HG03439 (cell line): Measurements from ENCODE around the gene ATP1A4.

Source experiments
- ATAC-seq: cut with Tn5 transposase; IDR thresholded peaks from one replicate; pipeline ENCODE4 v1.9.1; 2021; ENCODE audit warnings: mild to moderate bottlenecking, moderate library complexity; ENCODE audit not compliant: unreplicated experiment

The ATP1A4 gene

DNA sequence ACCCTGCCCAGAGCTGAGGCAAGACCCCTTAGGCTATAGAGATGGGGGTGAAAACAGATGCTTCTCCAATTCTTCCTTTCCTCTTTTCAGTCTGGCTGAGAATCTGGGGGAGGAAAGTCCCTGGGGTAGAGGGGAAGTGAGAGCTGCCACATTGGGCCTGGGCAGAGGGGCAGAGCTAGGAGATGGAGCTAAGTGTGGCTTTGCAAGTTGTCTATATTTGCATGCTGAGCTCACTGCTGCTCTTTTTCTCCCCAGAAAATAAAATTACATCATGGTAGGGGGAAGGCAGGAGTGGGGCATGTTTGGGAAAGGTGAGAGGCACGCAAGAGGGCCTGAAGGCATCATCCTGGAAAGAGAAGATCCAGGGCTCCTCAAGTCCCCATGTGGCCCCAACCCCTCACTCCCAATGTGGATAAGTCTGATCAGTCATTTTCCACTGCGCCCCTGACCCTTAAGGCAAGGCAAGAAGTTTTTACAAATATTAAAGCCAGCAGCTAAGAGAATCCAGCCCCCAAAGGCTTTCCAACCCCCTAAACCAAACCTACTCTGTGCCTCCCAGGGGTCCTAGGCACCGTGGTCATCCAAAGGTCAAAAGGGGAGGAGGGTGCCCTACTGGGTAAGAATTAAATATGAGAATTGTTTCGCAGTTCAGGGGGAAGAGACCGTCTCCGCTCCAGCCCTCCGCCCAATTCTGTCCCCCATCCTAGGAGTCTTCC is 53.3 kb downstream of the ATP1A4 start:
- ATAC-seq = peak; percentile 53

DNA sequence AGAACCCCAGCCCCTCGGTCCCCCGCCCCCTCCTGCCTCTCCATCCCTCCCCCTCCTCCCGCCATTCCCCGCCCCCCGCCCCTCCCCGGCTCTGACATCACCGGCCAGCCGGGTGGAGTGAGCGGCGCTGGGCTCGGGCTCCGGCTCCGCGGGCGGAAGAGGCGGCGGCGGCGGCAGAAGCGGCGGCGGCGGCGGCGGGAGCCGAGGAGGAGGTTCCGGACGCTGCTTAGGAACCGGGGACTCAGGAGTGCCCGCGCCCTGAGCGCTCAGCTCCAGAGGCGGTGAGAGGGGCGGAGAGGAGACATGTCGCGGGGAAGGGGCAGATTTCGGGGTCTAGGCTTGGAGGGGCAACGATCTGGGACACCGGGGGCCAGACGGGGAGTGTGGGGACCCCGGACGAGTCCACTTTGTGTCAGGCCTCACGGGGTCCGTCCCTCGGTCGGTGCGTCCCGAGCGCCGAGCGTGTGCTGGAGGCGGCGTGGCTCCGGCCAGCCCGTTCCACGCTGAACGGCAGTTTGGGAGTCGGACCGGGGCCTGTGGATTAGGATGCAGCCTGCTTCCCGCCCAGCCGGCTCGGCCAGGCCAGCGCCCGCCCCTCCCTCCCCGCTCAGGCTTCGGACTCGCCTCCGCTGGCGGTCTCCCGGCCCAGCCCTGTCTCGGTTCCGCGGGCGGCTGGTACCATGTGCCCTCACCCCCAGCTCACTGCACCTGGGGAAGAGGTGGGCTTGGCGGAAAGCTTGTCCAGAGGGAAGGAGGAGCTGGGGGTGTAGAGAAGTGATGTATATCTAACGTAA is 54.0 kb downstream of the ATP1A4 start, which contains the start of gene PEA15:
Gene PEA15 (plus strand): TSS at position 143 of the 794 bp plus-strand sequence. CDS start 6,161 bp downstream, outside the sequence.
- ATAC-seq = peak; percentile 52

DNA sequence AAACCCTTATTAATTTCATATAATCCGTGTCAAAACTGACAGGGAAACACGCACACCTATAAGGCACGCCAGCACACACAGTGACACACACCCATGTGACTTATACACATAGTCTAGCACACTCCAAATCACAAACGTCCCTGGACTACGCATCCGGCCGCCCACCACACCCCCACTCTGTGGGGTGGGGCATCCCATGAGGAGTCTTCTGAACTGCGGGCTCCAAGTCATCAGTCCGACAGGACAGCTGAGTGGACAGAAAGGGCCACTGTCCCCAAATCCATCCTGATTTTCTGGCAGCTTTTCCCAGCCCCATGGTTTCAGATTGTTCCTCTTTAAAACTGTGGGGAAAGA is 54.6 kb downstream of the ATP1A4 start:
- peak; percentile 28 for ATAC-seq

DNA sequence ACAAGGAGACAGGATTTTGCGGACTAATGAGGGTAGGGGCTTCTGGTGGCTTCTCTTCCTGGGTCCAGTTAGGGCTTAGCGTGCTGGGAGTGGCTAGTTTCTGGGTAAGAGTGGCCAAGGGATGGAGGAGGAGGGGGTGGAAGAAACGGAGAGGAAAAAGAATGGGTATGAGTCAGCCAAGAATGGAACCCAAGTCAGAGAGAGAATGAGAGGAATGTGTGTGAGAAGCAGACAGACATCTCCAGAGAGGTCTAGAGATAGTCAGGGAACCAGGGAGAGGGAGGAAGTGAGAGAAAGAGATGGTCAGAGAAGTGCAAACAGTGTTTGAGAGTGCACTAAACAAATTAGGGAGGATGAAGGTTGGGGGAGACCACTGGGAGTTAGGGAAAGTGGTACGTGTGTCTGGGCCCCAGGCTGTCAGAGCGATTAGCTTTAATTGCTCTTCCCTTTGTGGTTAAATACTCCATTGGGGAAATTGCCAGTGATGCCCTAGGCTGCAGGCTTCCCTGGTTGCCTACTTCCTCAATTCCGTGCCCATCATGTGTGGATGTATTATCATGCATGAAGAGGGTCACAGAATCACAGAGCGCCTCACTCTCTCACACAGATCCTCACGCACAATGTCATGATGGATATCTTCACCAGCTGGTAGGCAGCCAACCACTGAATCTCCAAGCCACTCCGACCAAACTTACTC is 55.2 kb downstream of the ATP1A4 start:
- ATAC-seq = no peak

DNA sequence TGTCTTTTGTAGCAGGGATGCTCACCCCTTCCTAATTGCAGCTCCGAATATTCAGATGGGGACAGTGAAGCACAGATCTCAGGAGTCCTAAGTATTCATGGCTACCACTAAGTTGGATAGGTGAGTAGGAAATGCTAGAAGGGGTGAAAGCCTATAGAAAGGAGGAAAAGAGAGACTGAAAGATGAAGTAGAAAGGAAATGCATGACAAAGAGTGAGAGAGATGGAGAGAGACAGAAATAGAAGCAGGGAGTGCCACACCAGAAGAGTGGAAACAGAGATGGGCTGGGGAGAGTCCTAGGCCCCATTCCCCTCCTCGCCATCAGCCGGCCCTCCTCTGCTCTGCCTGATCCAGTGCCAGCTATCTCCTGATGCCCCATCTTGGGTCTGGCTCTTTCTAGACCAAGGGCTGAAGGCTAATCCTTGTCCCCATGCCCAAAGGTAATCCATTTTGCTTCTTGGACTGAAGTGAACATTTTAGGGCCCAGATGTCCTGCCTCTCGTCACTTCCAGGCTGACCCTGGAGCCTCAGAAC is 55.8 kb downstream of the ATP1A4 start:
- no peak for ATAC-seq

DNA sequence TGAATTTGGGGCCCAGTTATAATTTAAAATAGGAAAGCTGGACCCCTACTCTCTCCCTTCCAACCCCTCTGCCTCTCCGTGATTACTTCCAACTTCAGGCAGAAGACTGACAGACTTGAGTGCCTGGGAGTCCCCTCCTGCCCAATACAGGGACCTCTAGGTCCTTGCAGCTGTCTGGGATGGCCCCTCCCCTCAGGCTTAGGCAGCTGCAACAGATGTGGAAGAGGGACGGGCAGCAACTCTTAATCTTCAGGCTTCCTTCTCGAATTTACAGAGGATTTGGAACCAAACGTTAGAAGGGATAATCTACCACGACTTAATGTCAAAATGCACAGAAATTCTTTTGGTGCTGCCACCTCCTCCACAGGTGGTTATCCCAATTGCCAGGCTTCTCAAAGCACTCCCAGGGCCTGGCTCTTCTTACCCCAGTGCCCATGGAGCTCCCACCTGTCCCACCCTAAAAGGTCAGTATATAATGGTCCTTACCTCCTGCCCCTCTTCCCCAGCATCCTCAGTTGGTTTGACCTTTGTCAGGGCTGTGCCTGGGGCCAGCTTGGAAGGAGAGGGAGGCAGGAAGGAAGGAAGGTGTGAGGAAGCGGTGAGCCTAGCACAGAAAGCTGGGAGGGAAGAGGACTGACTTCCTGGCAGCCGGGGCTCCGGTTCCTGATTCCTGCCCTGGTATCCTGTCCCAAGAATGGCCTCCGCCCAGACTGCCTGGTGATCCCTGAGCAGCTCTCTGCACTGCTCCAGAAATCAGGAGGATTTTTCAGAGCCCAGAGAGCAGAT is 56.6 kb downstream of the ATP1A4 start:
- ATAC-seq = no peak

DNA sequence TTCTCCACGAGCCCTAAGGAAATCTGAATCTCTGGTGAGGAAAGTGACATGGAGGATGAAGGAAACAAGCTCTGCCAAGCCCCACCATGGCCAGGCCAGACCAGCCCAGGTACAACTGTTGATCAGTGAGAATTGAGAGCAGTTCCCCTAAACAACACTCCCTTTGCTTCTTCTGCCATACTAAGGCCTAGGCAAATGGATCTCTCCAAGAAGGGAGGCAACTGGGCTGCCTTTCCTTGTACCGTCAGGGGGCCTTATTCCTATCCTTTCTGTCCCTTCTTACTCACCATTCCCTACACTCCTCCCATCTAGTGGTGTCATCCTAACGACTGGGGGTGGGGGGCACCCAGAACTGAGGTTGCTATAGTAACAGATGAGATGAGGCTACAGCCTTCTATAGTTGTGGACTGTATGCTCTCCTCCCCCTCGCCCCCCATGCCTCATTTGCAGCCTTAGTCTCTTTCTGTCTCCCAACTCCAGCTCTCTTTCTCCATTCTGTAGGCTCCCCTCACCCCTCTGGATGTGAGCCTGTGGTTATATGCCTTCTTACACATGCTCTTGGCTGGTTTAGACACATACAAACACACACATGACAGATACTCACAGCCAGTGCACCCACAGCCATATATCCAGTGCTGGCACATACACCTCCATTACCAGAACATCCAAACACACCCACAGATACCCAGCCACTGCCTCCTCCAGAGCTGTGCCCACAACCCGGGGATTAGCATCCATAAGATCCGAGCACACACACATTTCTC is 57.3 kb downstream of the ATP1A4 start:
- ATAC-seq = no peak

DNA sequence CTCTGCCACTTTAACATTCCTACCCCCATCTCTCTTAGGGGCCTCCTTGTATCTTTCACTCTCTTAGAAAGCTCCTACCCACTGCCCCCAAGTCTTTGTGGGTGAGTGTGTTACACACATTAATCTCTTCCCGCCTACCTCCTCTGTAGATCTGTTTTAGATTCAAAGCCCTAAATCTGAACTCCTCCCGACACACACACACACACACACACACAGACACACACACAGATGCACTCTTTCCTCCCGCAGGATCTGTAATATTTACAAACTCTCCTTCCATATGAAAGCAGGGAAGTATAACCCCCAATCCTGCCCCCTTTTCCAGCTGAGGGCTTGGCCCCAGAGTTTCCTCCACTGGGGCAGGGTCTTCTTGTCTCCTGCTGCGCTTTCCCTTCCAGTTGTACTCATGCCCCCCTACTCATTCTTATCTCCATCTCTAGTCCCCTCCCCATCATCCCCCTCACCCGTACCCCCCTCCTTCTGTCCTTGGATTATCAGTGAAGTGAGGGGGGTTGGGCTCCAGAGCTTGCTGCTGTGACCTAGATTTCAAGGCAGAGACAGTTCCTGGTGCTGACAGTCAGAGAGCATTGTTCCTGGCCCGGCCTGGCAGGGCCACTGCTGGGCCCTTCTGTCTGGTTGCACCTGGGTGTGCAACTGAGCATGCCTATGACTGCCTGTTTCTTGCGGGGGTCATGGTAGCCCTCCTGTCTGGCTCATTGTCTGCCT is 58.1 kb downstream of the ATP1A4 start:
- no peak for ATAC-seq

DNA sequence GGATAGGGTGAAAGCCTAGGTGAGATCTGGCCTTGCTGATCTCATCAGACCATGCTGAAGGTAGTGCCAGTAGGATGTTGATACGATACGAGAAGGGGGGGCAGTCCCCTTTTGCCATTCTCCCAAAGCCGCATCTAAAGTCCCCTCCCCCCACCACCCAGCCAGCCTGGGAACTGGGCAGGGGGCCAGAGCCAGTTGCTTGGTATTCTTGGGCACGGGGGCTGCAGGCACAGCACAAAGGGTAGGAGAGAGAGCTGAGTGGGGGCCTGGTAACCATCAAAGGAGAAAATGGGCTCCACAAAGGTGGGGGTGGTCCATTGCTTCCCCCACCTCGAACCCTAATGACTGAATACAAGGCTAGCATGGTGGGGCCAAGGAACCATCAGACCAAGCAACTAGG is 59.2 kb downstream of the ATP1A4 start:
- no peak for ATAC-seq

DNA sequence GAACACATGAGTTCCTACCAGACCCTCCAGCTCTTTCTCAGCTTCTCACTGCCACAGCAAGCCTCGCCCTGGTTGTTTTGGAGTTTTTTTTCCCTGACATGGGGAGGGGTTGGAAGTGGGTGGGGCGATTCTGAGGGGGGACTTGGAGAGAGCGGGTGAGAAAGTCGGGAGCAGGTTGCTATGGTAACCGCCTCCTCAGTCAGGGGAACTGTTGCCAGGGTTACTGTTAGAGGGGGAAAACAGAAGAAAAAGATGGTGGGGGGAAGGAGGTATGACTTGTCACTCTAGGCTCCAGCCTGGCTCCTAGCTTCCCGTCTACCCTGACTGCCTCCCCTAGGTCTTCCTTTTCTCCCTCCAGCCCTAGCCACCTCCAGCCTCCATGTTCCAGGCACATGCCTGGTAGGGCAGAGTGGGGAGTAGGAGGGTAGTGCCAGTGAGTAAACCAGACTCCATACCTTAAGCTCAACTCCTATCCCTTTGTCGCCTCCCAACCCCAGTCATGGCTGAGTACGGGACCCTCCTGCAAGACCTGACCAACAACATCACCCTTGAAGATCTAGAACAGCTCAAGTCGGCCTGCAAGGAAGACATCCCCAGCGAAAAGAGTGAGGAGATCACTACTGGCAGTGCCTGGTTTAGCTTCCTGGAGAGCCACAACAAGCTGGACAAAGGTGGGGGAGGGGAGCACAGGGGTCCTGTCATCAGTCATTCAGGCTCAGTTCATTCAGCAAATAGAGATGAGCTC is 59.8 kb downstream of the ATP1A4 start:
- no peak for ATAC-seq

DNA sequence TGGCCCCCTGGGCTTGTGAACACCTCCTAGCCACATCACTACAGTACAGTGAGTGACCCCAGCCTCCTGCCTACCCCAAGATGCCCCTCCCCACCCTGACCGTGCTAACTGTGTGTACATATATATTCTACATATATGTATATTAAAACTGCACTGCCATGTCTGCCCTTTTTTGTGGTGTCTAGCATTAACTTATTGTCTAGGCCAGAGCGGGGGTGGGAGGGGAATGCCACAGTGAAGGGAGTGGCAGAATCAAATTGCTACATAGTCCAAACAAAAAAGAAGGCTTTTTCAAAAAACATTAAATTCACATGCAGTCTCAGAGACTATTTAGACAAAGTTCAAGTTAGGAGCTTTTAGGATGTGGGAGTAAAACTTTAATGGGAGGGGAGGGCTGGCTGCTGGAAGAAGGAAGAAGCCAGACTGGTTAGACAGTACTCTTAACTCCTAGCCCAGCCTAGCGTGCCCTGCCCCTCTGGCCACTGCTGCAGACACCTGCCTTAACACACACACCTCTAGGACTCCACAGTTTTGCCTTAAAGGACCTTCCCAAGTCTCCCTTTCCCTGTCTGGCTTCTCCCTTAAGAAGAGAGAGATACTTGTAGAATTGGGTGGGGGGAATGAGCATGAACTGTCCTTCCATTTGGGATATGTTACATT is 63.2 kb downstream of the ATP1A4 start:
- no peak for ATAC-seq

DNA sequence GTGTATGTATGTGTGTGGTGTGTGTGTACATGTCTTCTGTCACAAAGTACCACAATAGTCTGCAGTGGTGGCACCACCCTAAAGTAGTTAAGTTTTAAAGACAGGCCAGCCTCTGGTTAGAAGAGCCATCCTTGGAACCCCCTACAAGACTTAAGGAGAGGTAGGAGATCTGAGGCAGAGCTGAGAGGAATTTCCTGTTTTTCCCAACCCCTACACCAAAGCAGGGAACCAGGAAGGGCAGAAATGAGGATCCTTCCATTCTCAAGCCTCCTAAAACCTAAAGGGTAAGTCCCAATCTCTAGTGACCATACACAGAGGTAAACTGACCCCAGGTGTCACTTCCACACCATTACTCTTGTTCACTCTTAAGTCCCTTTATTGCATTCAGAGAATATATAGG is 64.9 kb downstream of the ATP1A4 start:
- no peak for ATAC-seq

DNA sequence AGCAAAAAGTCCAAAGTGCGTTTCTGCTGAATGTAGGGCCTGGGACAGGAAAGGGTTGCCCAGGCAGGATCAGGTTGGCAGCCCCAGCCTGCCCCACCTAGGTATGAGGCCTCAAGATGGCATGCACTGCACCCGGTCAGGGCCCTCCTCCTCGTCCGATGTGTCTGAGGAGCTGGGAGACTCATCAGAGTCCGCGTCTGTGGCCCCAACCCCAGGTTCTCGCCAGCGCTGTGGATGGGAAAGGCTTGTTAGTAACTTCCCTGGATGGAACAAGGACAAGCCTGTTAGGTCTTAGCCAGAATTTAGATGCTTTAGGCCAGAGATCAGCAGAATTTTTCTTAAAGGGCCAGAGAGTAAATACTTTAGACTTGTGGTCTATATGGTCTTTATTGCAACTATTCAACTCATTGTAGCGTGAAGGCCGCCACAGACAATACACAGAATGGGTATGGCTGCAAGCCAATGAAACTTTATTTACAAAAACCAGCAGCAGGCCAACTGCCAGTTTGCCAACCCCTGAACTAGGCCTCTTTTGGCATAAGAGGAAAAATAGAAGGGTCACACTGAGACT is 66.2 kb downstream of the ATP1A4 start:
- ATAC-seq = no peak

DNA sequence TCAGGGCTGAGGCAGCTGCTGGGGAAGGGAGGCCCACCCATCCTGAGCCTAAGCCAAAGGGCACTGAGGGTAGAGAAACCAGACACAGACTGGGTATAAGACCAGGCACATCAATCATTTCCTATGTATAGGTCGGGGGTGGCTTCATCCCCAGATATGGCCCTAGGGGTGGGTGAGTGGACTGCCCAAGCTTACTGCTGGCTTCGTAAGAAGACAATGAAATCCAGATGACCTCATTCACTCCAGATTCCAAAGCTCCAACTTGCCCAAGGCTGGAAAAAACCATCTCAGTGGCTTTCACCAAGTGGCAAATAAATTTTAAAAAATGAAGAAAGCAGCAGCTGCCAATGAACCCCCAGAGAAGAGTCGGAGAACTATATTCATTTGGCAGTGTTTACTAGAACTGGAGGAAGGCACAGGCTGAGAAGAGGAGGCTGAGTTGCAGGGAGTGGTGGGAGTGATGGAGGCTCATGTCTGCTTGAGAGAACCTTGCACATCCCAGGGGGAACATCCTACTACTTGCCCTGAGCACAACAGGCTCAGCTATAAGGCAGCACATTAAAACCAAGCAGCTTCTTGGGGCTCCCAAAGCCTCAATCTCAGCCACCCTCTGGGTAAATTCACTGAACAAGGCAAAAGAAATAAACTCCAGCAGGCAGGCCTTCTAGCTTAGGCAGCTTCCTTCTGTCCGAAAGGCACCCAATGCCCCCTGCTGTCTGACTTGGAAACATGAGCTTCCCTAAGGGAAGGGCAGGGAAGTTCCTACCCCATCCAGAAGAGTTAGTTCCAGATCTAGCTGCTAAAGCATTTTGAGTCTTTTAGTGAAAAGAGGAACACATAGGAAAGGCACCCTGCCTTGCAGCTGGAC is 67.9 kb downstream of the ATP1A4 start:
- no peak for ATAC-seq

DNA sequence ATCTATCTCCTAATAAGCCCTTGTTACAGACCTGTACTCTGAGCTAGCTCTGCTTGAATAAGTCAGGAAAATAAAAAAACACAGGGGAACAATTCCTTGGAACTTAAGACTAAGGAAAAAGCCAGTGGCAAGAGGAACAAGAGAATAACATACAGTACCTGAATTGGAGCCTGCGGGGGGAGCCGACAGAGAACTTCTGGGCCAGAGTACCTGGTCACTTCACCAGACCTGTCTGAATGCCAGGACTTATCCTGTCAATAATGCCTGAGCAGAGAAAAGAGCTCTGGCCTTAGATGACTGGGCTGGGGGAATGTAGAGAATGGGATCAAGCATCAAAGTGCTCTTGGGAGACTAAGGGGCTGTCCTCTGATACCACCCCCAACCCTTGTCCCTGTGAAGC is 68.9 kb downstream of the ATP1A4 start:
- ATAC-seq = no peak

DNA sequence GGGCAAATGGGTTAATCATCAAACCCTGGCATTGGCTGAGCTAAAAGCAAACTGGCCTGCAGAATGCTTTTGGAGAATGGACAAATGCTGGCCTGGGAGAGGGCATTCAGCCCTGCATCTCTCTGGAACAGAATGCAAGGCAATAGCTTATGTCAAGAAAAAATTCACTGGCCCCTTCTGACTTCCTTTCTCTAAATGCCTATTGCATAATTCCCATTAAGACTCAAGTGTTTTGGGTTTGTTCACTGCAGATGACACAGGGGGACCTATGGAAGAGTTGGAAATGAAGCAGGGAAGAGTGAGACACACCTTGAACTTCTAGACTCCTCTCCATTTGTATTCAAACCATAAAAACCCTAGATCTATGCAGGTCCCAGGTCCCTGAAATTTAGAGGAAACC is 69.7 kb downstream of the ATP1A4 start:
- ATAC-seq = no peak

DNA sequence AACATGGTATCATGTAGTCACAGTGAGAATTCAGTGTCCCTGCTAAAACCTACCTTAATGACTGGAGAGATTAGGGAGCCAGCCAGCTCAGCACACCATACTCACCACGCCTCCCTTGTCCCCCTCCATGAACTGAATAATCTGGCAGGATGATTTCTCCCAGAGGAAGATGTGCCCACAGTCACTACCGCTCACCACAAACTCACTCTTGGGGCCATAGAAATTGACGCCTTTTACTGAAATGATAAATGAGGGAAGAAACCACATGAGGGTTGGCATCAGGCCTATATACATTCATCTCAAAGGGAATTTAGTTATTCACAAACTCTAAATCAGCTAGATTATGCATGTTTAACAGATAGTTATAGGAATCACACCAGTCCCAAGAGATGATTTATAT is 71.1 kb downstream of the ATP1A4 start:
- no peak for ATAC-seq
